Upper lobe of left lung (tissue), 6 donors: ENCODE results near the gene CCDC190. TPM values are rescaled to one million over a fixed set of nuclear protein-coding genes. Genes with fewer than 3 reads are reported as not detected.

Experiments used
- ATAC-seq, 2 donors: fragments of 200-7000 bp; cut with Tn5 transposase; one replicate each; pipeline ENCODE4 v1.9.1; 2022; ENCODE audit warnings: mild to moderate bottlenecking in 2 of 2, moderate library complexity in 2 of 2; ENCODE audit not compliant: low FRiP score in 2 of 2
- DNase-seq, 2 donors: peaks; one replicate each; pipeline ENCODE4 v3.0.0-alpha.2; 2019 to 2020
- H3K27ac ChIP-seq, 4 donors: fragments of 200-600 bp; sonication (generic); one replicate each; pipeline ENCODE4 v1.5.1; 2016 to 2019
- H3K27me3 ChIP-seq, 4 donors: fragments of 200-600 bp; sonication (generic); one replicate each; pipeline ENCODE4 v1.5.1; 2017 to 2019
- H3K36me3 ChIP-seq, 4 donors: fragments of 200-600 bp; sonication (generic); one replicate each; pipeline ENCODE4 v1.5.1; 2016 to 2019
- H3K4me1 ChIP-seq, 4 donors: fragments of 200-600 bp; sonication (generic); one replicate each; pipeline ENCODE4 v1.5.1; 2018 to 2019
- H3K4me3 ChIP-seq, 4 donors: fragments of 200-600 bp; sonication (generic); one replicate each; pipeline ENCODE4 v1.5.1; 2017 to 2019; ENCODE audit warnings: mild to moderate bottlenecking in 2 of 4, moderate library complexity in 1 of 4
- H3K9me3 ChIP-seq, 4 donors: fragments of 200-600 bp; sonication (generic); one replicate each; pipeline ENCODE4 v1.5.1; 2018 to 2019
- CTCF ChIP-seq, 6 experiments: fragments of 450-650 bp in 4 of 6; fragments of 200-600 bp in 2 of 6; sonication (generic) in 2 of 6; IDR thresholded peaks; one replicate each; pipeline ENCODE4 v1.5.1; 2016 to 2019; ENCODE audit warnings: antibody characterized with exemption in 6 of 6
- EP300 ChIP-seq, 4 donors: sonication (generic); formaldehyde crosslinking; IDR thresholded peaks; one replicate each; pipeline ENCODE4 v1.5.1; 2017; ENCODE audit warnings: antibody characterized with exemption in 4 of 4, control low read depth in 2 of 4
- POLR2A ChIP-seq, 4 donors: fragments of 450-650 bp; IDR thresholded peaks; one replicate each; pipeline ENCODE4 v1.5.1; 2016 to 2017; ENCODE audit warnings: antibody characterized with exemption in 4 of 4, mild to moderate bottlenecking in 2 of 4
- POLR2AphosphoS5 ChIP-seq, 2 donors: sonication (generic); formaldehyde crosslinking; IDR thresholded peaks; one replicate each; pipeline ENCODE4 v1.5.1; 2017; ENCODE audit warnings: antibody characterized with exemption in 2 of 2
- WGBS, 2 donors: methylation state at CpG; one replicate each; pipeline ENCODE4 v1.1.5; 2017 to 2018; 5-methylcytosine and 5-hydroxymethylcytosine counted together
- total RNA-seq, 6 donors: library from RNA; depleted of rRNA in 4 of 6; stranded (reverse); fragments of >200 nt in 4 of 6; gene quantifications; one replicate each; pipeline versions ENCODE4 v1.1.0 to v1.2.1, GENCODE V29; 2016 to 2021
- donor health status: DM: no; HTN: no; CAD: no; lungs with moderate emphysema.
- donor health status: DM: no; HTN: yes; CAD: no; lungs with severe emphysema.

CCDC190 gene
- total RNA-seq, 6 donors from 2014 or later = 0.76 to 48.0 (median 1.5) TPM; not detected in 1

DNA sequence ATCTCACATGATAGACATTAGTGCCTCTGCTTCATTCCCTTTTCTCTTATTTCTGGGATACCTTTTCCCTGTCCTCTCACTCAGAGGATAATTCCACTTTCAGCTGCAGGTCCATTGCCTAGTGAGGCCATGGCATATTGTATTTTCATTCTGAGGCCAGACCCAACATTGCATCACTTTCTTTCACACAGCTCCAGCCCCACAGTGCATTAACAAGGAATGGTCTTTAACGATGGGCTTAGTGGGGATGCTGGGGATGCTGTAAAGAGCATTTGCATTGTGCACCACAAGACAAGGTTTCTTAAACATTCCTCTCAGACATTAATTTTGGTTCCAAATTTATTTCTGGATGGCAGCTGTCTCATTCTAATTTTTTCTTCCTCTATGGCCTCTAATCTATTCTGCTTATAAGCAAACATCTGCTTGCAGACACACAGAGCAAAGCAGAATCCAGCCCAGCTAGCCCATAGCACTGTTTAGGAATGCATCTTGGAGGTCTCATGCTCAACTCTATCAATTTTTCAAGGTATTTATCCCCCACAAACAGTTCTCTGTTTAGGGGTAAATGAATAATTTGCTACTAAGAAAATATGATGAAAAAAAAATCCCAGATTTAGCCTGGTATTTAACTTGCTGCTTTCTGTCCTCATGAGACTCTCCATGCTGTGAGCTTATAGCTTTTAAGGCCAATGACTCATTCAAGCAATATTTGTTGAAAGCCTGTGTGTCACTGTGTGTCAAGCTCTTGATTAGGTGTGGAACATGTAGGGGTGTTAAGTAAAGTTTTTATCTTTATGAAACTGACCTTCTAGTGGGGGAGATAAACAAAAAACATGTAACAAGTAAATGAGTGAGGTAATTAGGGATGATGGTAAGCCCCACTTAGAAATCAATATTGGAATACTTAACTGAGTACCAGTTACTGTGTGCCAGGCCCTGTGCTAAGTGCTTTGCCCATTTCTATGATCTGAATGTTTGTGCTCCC, 44.5 kb upstream of the CCDC190 start:
- 82 to 86% methylated on average over 1 of the region's 1 CpG for WGBS, 2 donors
- no peak for ATAC-seq

DNA sequence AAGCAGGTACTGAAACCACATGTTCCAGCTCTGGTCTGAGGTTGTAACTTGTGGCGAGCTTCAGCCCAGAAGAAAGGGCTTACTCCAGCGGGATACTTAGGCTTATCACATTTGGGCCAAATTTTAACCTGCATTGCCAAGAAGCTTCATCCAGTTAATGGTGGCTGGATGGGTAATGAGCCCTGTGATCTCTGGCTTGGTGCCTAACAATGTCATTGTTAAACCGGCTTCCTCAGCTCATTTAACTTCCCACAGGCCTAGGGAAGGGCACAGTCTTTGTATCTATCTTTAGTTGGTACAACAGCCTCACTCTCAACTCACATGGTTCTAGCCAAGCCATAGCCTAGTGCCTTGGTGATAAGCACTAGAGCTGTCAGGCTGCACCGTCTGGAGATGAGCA, 43.6 kb upstream of the CCDC190 start:
- WGBS, 2 donors = 69 to 84% methylated on average over 4 of the region's 4 CpGs

More for the DNA sequence above, 44.5 kb upstream of the CCDC190 start:
- DNase-seq = no peak
- Histone ChIP-seq H3K4me3 (no peak overlapping the region), H3K4me1 (no peaks in the 10 kb centered on the region), H3K27ac (no peak overlapping the region), H3K27me3 (no peaks in the 10 kb centered on the region), H3K36me3 (no peaks in the 10 kb centered on the region), H3K9me3 (no peaks in the 10 kb centered on the region)
- TF ChIP-seq POLR2A (IDR thresholded peaks at IDR 0.05) = no peak
- TF ChIP-seq EP300 (IDR thresholded peaks at IDR 0.05) = no peak
- TF ChIP-seq POLR2AphosphoS5 (IDR thresholded peaks at IDR 0.05) = no peak
- TF ChIP-seq CTCF (IDR thresholded peaks at IDR 0.05) = no peak

DNA sequence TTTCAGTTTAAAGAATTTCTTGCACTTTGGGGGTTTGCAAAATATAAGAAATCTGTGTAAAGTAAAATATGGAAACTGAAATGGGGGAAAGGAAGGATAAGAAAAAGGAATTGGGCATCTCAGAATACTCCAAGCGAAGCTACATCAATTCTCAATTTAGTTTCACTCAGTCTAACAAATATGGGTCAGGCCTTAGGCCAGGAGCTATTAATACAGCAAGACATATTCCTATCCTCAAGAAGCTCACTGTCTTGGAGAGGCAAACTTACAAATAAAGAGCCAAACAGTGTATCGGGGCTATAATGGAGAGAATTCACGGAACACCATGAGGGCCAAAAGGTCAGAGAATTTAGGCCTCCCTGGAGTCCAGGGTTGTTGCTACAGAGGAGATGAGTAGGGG, 43.0 kb upstream of the CCDC190 start:
- ATAC-seq = no peak
- H3K36me3 ChIP-seq = no peaks in the 10 kb centered on the region
- no peak for TF ChIP-seq POLR2A (IDR thresholded peaks at IDR 0.05)
- TF ChIP-seq POLR2AphosphoS5 (IDR thresholded peaks at IDR 0.05) = no peak
- TF ChIP-seq CTCF (IDR thresholded peaks at IDR 0.05) = no peak
- no peak for TF ChIP-seq EP300 (IDR thresholded peaks at IDR 0.05)
- H3K4me1 ChIP-seq = no peaks in the 10 kb centered on the region
- DNase-seq = no peak
- H3K9me3 ChIP-seq = no peaks in the 10 kb centered on the region
- no peak overlapping the region for H3K4me3 ChIP-seq
- WGBS, 2 donors = 90 to 91% methylated on average over 3 of the region's 3 CpGs
- H3K27ac ChIP-seq = no peak overlapping the region
- no peaks in the 10 kb centered on the region for H3K27me3 ChIP-seq

More for the DNA sequence above, 43.6 kb upstream of the CCDC190 start:
- Histone ChIP-seq H3K36me3 (no peaks in the 10 kb centered on the region), H3K27ac (no peak overlapping the region), H3K4me3 (no peak overlapping the region), H3K4me1 (no peaks in the 10 kb centered on the region), H3K9me3 (no peaks in the 10 kb centered on the region), H3K27me3 (no peaks in the 10 kb centered on the region)
- no peak for ATAC-seq
- no peak for DNase-seq
- TF ChIP-seq POLR2A (IDR thresholded peaks at IDR 0.05) (no peak), POLR2AphosphoS5 (IDR thresholded peaks at IDR 0.05) (no peak), EP300 (IDR thresholded peaks at IDR 0.05) (no peak)

- 89 to 92% methylated on average over 4 of the region's 4 CpGs for WGBS, 2 donors
- no peaks in the 10 kb centered on the region for H3K4me1 ChIP-seq
- H3K9me3 ChIP-seq = no peaks in the 10 kb centered on the region
- no peak overlapping the region for H3K4me3 ChIP-seq
- H3K27ac ChIP-seq = no peak overlapping the region
- no peaks in the 10 kb centered on the region for H3K36me3 ChIP-seq
- no peaks in the 10 kb centered on the region for H3K27me3 ChIP-seq
- DNase-seq (no peak), ATAC-seq (no peak)
- TF ChIP-seq CTCF (IDR thresholded peaks at IDR 0.05) = no peak
- TF ChIP-seq POLR2AphosphoS5 (IDR thresholded peaks at IDR 0.05) = no peak
- no peak for TF ChIP-seq POLR2A (IDR thresholded peaks at IDR 0.05)
- TF ChIP-seq EP300 (IDR thresholded peaks at IDR 0.05) = no peak
Observed at GRCh38 chr1:162903246-162903645, 42.3 kb upstream of the CCDC190 start.

DNA sequence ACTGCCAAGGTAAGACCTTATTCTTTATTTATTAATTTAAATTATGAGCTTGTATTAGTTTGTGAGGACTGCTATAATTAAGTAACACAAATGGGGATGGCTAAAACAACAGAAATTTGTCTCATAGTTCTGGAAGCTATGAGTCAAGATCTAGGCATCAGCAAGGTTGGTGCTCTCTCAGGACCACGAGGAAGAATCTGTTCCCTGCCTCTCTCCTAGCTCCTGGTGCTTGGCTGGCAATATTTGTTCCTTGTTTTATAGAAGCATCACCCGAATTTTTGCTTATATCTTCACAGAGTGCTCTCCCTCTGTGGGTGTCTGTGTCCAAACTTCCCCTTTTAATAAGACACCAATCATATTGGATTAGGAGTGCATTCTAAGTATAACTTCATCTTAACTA, 41.4 kb upstream of the CCDC190 start:
- DNase-seq (no peak), ATAC-seq (no peak)
- H3K27ac ChIP-seq = no peak overlapping the region
- 45 to 73% methylated on average over 2 of the region's 2 CpGs for WGBS, 2 donors
- H3K4me3 ChIP-seq = no peak overlapping the region
- no peaks in the 10 kb centered on the region for H3K27me3 ChIP-seq
- no peaks in the 10 kb centered on the region for H3K36me3 ChIP-seq
- H3K4me1 ChIP-seq = no peaks in the 10 kb centered on the region
- no peaks in the 10 kb centered on the region for H3K9me3 ChIP-seq
- no peak for TF ChIP-seq POLR2AphosphoS5 (IDR thresholded peaks at IDR 0.05)
